Measurements from ENCODE around the gene DIO3. TPM values are rescaled to one million over a fixed set of nuclear protein-coding genes. Genes with fewer than 3 reads are reported as not detected.

The DIO3 gene
- total and polyA plus RNA-seq, 4 donors: 0.91 to 7.1 (median 1.4) TPM

DNA sequence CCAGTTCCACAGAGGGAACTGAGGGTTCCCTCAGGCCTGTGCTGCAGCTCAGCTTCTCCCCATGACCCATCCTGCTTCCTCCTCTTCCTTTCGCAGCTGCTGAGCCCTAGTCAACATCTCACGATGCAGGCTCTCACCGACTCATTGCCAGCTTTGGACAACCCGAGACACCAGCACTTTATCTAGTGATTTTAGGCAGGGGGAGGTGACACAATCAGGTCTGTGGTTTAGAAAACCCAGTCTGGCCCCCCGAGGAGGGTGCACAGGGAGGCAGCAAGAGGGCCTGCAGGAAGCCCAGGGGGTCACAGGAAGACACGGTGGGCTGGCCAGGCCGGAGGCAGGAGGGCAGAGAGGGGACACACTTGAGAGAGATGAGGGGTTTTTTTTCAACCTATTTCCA lies 35.4 kb downstream of the DIO3 start:
- Histone ChIP-seq H3K27me3 (ENCODE audit: control insufficient read depth in 3 of 3, insufficient read depth in 3 of 3, low read length in 2 of 3) (no peaks in the 10 kb centered on the region), H3K4me1 (ENCODE audit: control insufficient read depth in 5 of 5, insufficient read depth in 5 of 5, low read length in 5 of 5) (peaks cover 0 to 6% (median 0%) of the 10 kb centered on the region in 5 donors), H3K36me3 (ENCODE audit: control insufficient read depth in 4 of 4, insufficient read depth in 4 of 4, low read length in 4 of 4) (no peaks in the 10 kb centered on the region), H3K4me3 (no peak overlapping the region), H3K9ac (ENCODE audit: insufficient read depth in 1 of 2, low read length in 2 of 2) (no peak overlapping the region), H3K9me3 (ENCODE audit: control insufficient read depth in 4 of 4, insufficient read depth in 3 of 4, low read length in 3 of 4) (peaks cover 0 to 19% (median 0%) of the 10 kb centered on the region in 4 donors), H3K27ac (ENCODE audit: low read depth in 1 of 2, low read length in 1 of 2) (no peak overlapping the region)
- ATAC-seq (ENCODE audit: insufficient read depth, low FRiP score) (no peak), DNase-seq (no peak)
- 34 to 59% methylated on average over 7 of the region's 7 CpGs for WGBS, 2 donors
- TF ChIP-seq CTCF (IDR thresholded peaks at IDR 0.05; ENCODE audit: control extremely low read depth, extremely low read depth): no peak

- peaks cover 0 to 6% (median 0%) of the 10 kb centered on the region in 5 donors for H3K4me1 ChIP-seq (ENCODE audit: control insufficient read depth in 5 of 5, insufficient read depth in 5 of 5, low read length in 5 of 5)
- DNase-seq: no peak
- peaks cover 0 to 19% (median 0%) of the 10 kb centered on the region in 4 donors for H3K9me3 ChIP-seq (ENCODE audit: control insufficient read depth in 4 of 4, insufficient read depth in 3 of 4, low read length in 3 of 4)
- no peak for TF ChIP-seq CTCF (IDR thresholded peaks at IDR 0.05; ENCODE audit: control extremely low read depth, extremely low read depth)
- H3K9ac ChIP-seq (ENCODE audit: insufficient read depth in 1 of 2, low read length in 2 of 2): no peak overlapping the region
- no peak overlapping the region for H3K4me3 ChIP-seq
- no peaks in the 10 kb centered on the region for H3K36me3 ChIP-seq (ENCODE audit: control insufficient read depth in 4 of 4, insufficient read depth in 4 of 4, low read length in 4 of 4)
- WGBS, 2 donors: 95 to 98% methylated on average over 6 of the region's 6 CpGs
- no peak overlapping the region for H3K27ac ChIP-seq (ENCODE audit: low read depth in 1 of 2, low read length in 1 of 2)
- no peaks in the 10 kb centered on the region for H3K27me3 ChIP-seq (ENCODE audit: control insufficient read depth in 3 of 3, insufficient read depth in 3 of 3, low read length in 2 of 3)
- no peak for ATAC-seq (ENCODE audit: insufficient read depth, low FRiP score)
These were observed 36.9 kb downstream of the DIO3 start for GRCh38 chr14:101598159-101598558.

- Histone ChIP-seq H3K9me3 (ENCODE audit: control insufficient read depth in 4 of 4, insufficient read depth in 3 of 4, low read length in 3 of 4) (peaks cover 0 to 19% (median 0%) of the 10 kb centered on the region in 4 donors), H3K4me3 (no peak overlapping the region), H3K27ac (ENCODE audit: low read depth in 1 of 2, low read length in 1 of 2) (no peak overlapping the region), H3K27me3 (ENCODE audit: control insufficient read depth in 3 of 3, insufficient read depth in 3 of 3, low read length in 2 of 3) (no peaks in the 10 kb centered on the region), H3K36me3 (ENCODE audit: control insufficient read depth in 4 of 4, insufficient read depth in 4 of 4, low read length in 4 of 4) (no peaks in the 10 kb centered on the region), H3K4me1 (ENCODE audit: control insufficient read depth in 5 of 5, insufficient read depth in 5 of 5, low read length in 5 of 5) (peaks cover 0 to 6% (median 0%) of the 10 kb centered on the region in 5 donors), H3K9ac (ENCODE audit: insufficient read depth in 1 of 2, low read length in 2 of 2) (no peak overlapping the region)
- DNase-seq: no peak
- no peak for TF ChIP-seq CTCF (IDR thresholded peaks at IDR 0.05; ENCODE audit: control extremely low read depth, extremely low read depth)
- no peak for ATAC-seq (ENCODE audit: insufficient read depth, low FRiP score)
- 85 to 88% methylated on average over 9 of the region's 9 CpGs for WGBS, 2 donors
These were observed 37.4 kb downstream of the DIO3 start for GRCh38 chr14:101598571-101599233.
